Brain microvascular endothelial cell (primary cell): ENCODE results near the gene ARHGEF7.

Experiments used
- DNase-seq: peaks from one replicate; pipeline ENCODE4 v3.0.0-alpha.2; 2020
- H3K27ac ChIP-seq: fragments of 250-450 bp; sonication (Bioruptor Pico); 2 replicates; pipeline ENCODE4 v1.5.1; 2020; ENCODE audit warnings: mild to moderate bottlenecking, moderate library complexity
- H3K27me3 ChIP-seq: fragments of 250-450 bp; sonication (Bioruptor Pico); replicated peaks from 2 replicates; pipeline ENCODE4 v1.5.1; 2020; ENCODE audit warnings: mild to moderate bottlenecking
- H3K36me3 ChIP-seq: fragments of 250-450 bp; sonication (Bioruptor Pico); replicated peaks from 2 replicates; pipeline ENCODE4 v1.5.1; 2020; ENCODE audit warnings: mild to moderate bottlenecking
- H3K4me3 ChIP-seq: 2 replicates; pipeline ENCODE4 v1.5.1; 2011; ENCODE audit warnings: low read depth, mild to moderate bottlenecking, control low read depth, low read length, moderate library complexity
- in situ Hi-C: cut with HindIII; loops from 2 replicates; pipeline ENCODE4 v1.10.0; 2017; ENCODE audit warnings: low sequenced_read_pairs, low pct_ligation_motif_present
- TF ChIP-seq, protein P1 (sequence below): IDR thresholded peaks from 2 replicates; pipeline ENCODE4 v1.5.1; 2011; ENCODE audit warnings: low read depth, mild to moderate bottlenecking, moderate library complexity, low read length, control low read depth, inconsistent platforms; ENCODE audit errors: missing control alignments

ARHGEF7 gene

DNA sequence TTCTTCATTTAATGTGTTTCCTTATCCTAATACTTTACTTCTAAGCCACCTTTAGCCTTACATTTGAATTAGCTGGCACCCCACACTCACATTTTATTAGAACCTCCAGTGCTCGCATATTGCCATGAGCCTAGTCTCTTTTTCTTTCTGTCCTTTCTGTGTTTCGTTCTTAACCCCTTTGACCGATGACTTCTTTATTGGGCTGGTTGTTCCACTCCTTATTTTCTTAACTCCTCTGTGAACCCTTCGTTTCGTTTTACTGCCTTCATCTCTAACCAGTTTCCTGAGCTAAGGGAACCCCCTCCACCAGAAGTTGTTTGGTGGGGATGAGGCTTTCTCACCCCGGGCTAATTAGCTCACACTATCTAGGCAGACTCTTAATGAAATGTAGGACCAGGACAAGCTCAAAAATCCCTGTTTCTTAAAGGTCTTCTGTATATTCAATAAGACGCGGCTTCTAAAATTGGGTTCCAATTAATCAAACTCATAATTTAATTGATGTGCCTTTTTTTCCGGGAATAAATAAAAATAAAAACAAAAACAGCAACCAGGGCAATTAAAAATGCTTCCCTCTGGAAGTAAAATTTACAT lies 19.1 kb upstream of the ARHGEF7 start:
- H3K4me3 ChIP-seq, result no peak overlapping the region
- peaks cover 6% of the 10 kb centered on the region for H3K27me3 ChIP-seq
- DNase-seq, result no peak
- H3K36me3 ChIP-seq, result no peaks in the 10 kb centered on the region
- in situ Hi-C loops, result no loop called here
- H3K27ac ChIP-seq, result no peak overlapping the region
- TF ChIP-seq, protein P1, sequence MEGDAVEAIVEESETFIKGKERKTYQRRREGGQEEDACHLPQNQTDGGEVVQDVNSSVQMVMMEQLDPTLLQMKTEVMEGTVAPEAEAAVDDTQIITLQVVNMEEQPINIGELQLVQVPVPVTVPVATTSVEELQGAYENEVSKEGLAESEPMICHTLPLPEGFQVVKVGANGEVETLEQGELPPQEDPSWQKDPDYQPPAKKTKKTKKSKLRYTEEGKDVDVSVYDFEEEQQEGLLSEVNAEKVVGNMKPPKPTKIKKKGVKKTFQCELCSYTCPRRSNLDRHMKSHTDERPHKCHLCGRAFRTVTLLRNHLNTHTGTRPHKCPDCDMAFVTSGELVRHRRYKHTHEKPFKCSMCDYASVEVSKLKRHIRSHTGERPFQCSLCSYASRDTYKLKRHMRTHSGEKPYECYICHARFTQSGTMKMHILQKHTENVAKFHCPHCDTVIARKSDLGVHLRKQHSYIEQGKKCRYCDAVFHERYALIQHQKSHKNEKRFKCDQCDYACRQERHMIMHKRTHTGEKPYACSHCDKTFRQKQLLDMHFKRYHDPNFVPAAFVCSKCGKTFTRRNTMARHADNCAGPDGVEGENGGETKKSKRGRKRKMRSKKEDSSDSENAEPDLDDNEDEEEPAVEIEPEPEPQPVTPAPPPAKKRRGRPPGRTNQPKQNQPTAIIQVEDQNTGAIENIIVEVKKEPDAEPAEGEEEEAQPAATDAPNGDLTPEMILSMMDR, result no peak

DNA sequence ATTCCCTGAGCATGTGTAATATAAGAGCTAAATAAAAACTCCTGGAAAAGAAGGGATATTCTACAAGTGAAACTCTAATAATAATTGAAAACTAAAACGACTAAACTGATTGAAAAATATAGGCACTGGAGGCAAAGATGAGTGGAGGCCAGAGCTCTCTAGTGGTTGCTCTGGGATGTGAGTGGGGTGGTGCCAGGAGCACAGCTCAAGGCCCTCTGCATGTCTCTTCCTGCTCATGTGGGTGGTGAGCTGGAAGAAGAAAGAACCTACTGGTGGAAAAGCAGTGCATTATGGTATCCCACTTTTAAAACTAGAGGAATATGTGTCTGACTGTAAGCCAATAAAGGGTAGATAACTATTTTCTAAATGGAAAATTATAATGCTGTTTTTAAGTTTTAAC lies 15.8 kb upstream of the ARHGEF7 start:
- in situ Hi-C loops, result no loop called here
- Histone ChIP-seq H3K27ac (no peak overlapping the region), H3K27me3 (peaks cover 6% of the 10 kb centered on the region)

DNA sequence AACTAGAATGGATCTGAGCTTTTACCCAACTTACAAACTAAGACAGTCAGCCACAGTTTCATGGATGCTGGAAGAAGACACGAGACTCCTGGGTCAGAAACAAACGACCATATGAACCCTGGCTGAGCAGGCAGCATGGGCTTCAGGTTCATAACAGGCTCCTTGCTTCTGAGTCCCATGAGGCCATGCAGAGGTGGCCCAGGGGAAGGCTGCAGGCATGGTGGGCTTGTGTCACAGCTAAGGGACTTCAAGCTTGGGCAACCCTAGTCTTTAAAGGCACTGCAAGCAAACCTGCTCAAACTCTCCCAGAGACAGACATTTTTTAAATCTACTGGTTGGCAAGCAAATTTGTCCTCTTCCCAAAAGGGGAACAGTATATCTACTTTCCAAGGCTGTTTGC lies 5.1 kb upstream of the ARHGEF7 start:
- peaks cover 34% of the 10 kb centered on the region for H3K27me3 ChIP-seq
- in situ Hi-C loops, result no loop called here
- H3K27ac ChIP-seq, result no peak overlapping the region
- TF ChIP-seq, protein P1, result no peak
- DNase-seq, result no peak
- no peak overlapping the region for H3K4me3 ChIP-seq
- no peaks in the 10 kb centered on the region for H3K36me3 ChIP-seq

More for the DNA sequence above, 15.8 kb upstream of the ARHGEF7 start:
- TF ChIP-seq, protein P1, result peak; percentile 31
- H3K4me3 ChIP-seq, result no peak overlapping the region
- H3K36me3 ChIP-seq, result no peaks in the 10 kb centered on the region
- DNase-seq, result no peak

GRCh38 chr13:111111376-111111937 lies 3.7 kb upstream of the ARHGEF7 start:
- H3K36me3 ChIP-seq, result no peaks in the 10 kb centered on the region
- H3K27ac ChIP-seq, result no peak overlapping the region
- no peak overlapping the region for H3K4me3 ChIP-seq
- in situ Hi-C loops, result no loop called here
- H3K27me3 ChIP-seq, result peaks cover 34% of the 10 kb centered on the region
- TF ChIP-seq, protein P1, result no peak
- no peak for DNase-seq

GRCh38 chr13:111112196-111112595 lies 2.9 kb upstream of the ARHGEF7 start:
- Histone ChIP-seq H3K27ac (no peak overlapping the region), H3K27me3 (peaks cover 34% of the 10 kb centered on the region), H3K4me3 (no peak overlapping the region), H3K36me3 (no peaks in the 10 kb centered on the region)
- in situ Hi-C loops, result no loop called here
- TF ChIP-seq, protein P1, result no peak
- no peak for DNase-seq
